ENCODE data around the gene KCNJ2.

KCNJ2 gene

GRCh38 chr17:70137451-70138230 lies 31.7 kb upstream of the KCNJ2 start:
- TF ChIP-seq CTCF (IDR thresholded peaks at IDR 0.05; ENCODE audit: insufficient read depth, low read depth, low read length, missing control alignments), result no peak
- peak; percentile 92 for DNase-seq (ENCODE audit: low read depth)
- H3K4me3 ChIP-seq (ENCODE audit: low read length), result peak overlapping the region; percentile 37

DNA sequence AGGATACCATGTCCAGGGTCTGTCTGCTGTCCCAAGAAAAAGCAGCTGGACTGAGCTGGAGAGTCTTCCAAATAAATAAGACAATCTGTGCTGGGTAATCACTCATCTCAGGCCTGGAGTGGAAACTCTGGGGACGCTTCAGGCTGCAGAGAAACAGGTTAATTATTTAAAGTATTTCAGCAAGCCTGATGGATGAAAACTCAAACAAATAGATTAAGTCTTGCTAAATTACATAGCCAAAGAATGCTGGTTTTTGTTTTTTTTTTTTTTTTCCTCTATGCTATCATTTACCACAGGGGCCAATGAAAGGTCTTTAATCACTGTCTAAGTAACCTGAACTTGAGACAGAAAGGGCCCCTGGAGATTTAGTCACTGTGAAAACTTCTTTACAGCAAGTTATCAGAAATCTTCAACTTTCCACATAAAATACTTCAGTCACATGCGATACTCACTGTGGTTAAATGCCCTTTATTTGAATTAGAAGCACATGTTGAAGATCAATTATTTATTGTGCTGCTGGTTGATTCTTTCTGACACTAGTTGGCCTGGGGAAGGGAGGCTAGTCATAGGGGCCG lies 31.0 kb upstream of the KCNJ2 start:
- no peak overlapping the region for H3K4me3 ChIP-seq (ENCODE audit: low read length)
- no peak for TF ChIP-seq CTCF (IDR thresholded peaks at IDR 0.05; ENCODE audit: insufficient read depth, low read depth, low read length, missing control alignments)
- DNase-seq (ENCODE audit: low read depth), result no peak

- no peak overlapping the region for H3K4me3 ChIP-seq (ENCODE audit: low read length)
- DNase-seq (ENCODE audit: low read depth), result no peak
- TF ChIP-seq CTCF (IDR thresholded peaks at IDR 0.05; ENCODE audit: insufficient read depth, low read depth, low read length, missing control alignments), result no peak
Observed at GRCh38 chr17:70139449-70139993, 29.8 kb upstream of the KCNJ2 start.

DNA sequence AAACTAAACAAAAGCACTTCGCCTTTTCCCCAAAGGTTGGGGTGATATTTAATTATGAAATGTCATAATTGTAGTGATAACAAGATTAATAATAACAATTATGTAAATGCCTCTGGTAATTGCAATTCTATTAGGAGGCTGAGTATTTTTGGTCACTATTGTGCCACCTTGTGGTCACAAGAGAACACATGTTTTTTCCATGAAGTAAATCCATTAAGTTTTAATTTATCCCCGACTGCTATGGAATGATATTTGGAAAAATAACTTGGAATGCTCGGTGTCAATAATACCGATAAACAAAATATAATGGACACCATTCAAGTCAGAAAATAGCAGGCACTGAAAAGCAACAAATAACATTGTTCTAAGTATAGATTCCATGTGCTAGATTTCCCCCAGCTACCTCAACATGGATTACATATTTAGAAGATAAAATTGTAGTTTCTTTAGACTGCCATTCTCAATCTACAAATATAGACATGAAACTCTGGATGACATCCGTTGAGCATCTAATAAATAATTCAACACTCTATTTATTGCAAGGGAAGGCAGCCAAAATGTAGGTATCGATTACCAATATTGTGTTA lies 25.0 kb upstream of the KCNJ2 start:
- peak; percentile 53 for TF ChIP-seq CTCF (IDR thresholded peaks at IDR 0.05; ENCODE audit: insufficient read depth, low read depth, low read length, missing control alignments)
- H3K4me3 ChIP-seq (ENCODE audit: low read length), result no peak overlapping the region
- peak; percentile 56 for DNase-seq (ENCODE audit: low read depth)

GRCh38 chr17:70153210-70153609 lies 16.1 kb upstream of the KCNJ2 start:
- no peak for TF ChIP-seq CTCF (IDR thresholded peaks at IDR 0.05; ENCODE audit: insufficient read depth, low read depth, low read length, missing control alignments)
- H3K4me3 ChIP-seq (ENCODE audit: low read length), result no peak overlapping the region
- no peak for DNase-seq (ENCODE audit: low read depth)

- no peak for TF ChIP-seq CTCF (IDR thresholded peaks at IDR 0.05; ENCODE audit: insufficient read depth, low read depth, low read length, missing control alignments)
Observed at GRCh38 chr17:70157151-70157550, 12.2 kb upstream of the KCNJ2 start.

More at GRCh38 chr17:70157151-70157550, 12.2 kb upstream of the KCNJ2 start:
- H3K4me3 ChIP-seq (ENCODE audit: low read length), result no peak overlapping the region
- no peak for DNase-seq (ENCODE audit: low read depth)

All from epithelial cell of esophagus (primary cell).